ENCODE results near the gene GPR152. TPM values are rescaled to one million over a fixed set of nuclear protein-coding genes. Genes with fewer than 3 reads are reported as not detected.

The GPR152 gene
- total RNA-seq, 1 donor from 2014 or later = not detected

DNA sequence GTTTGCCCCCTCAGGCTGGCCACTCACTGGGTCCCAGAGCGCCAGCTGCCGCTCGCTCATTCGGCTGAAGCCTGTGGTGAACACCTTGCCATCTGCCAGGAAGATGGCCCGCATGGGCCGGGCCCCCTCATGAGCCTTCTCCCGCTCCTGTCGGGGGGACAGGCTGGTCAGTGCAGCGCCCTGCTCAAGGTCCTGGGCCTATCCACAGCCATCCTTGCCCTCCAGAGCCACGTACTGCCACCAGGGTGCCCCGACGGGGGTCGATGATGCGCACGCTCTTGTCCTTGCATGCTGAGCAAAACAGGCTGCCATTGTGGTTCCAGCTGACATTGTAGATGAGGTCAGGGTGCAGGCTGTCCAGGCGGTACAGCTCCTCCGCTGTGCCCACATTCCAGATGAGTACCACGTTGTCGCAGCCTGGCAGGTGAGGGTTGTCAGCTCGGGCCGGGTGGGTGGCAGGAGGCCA, 11.4 kb downstream of the GPR152 start:
- no peaks in the 10 kb centered on the region for H3K27me3 ChIP-seq (ENCODE audit: control insufficient read depth in 3 of 3, insufficient read depth in 3 of 3, low read length in 3 of 3)
- H3K27ac ChIP-seq (ENCODE audit: low read depth, low read length) = no peak overlapping the region
- H3K9me3 ChIP-seq (ENCODE audit: control insufficient read depth in 3 of 3, low read length in 3 of 3) = no peaks in the 10 kb centered on the region
- H3K4me1 ChIP-seq (ENCODE audit: control insufficient read depth in 3 of 3, insufficient read depth in 3 of 3, low read length in 3 of 3) = peaks cover 25 to 41% (median 32%) of the 10 kb centered on the region in 3 donors
- peaks cover 4 to 12% (median 7%) of the 10 kb centered on the region in 3 donors for H3K36me3 ChIP-seq (ENCODE audit: control insufficient read depth in 3 of 3, insufficient read depth in 3 of 3, low read length in 3 of 3)
- H3K9ac ChIP-seq (ENCODE audit: low read depth in 1 of 3, low read length in 3 of 3) = no peak overlapping the region
- no peak overlapping the region for H3K4me3 ChIP-seq (ENCODE audit: low read length in 3 of 3)

DNA sequence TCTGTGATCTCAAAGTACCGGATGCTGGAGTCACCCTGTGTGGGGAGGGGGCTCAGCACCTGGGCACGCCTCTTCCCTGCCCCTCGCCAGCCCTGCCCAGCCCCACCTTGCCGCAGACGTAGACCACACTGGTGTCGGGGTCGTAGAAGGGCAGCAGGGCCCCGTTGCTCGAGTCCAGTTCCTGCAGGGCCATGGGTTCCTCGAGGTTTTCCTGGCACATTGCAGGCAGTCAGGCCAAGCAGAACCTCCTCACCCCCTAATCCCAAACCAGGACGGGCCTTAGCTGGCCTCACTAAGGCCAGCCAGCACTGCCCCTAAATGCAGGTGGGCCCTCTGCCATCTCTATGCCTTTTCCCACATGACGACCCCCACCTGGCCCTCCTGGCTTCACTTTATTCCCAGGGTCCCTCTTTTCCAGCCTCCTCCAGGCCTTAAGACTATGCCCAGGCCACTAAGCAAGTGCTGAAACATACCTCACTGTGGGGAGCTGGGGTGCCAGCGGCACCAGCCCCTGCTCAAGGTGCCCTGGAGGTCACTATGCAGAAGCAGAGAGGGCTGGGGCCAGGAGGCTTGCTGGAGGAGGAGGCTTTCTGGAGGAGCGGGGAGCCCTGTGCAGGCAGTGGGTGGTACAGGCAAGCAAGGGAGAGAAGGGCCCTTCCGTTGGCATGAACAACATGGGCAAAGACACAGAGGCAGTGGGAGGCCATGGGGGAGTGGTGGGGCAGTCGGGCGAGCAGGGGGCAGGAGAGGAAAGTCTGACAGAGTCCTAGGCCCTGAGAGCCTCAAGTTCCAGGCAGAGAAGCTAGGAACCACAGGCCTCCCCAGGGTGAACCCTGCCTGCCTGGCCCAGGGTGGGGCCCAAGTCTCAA, 12.1 kb downstream of the GPR152 start:
- no peaks in the 10 kb centered on the region for H3K27me3 ChIP-seq (ENCODE audit: control insufficient read depth in 3 of 3, insufficient read depth in 3 of 3, low read length in 3 of 3)
- peaks cover 25 to 41% (median 32%) of the 10 kb centered on the region in 3 donors for H3K4me1 ChIP-seq (ENCODE audit: control insufficient read depth in 3 of 3, insufficient read depth in 3 of 3, low read length in 3 of 3)
- H3K9me3 ChIP-seq (ENCODE audit: control insufficient read depth in 3 of 3, low read length in 3 of 3) = no peaks in the 10 kb centered on the region
- peak overlapping the region; percentile 51 for H3K27ac ChIP-seq (ENCODE audit: low read depth, low read length)
- peaks cover 4 to 17% (median 12%) of the 10 kb centered on the region in 3 donors for H3K36me3 ChIP-seq (ENCODE audit: control insufficient read depth in 3 of 3, insufficient read depth in 3 of 3, low read length in 3 of 3)
- peak overlapping the region in 1 of 3 donors; percentile 57 for H3K9ac ChIP-seq (ENCODE audit: low read depth in 1 of 3, low read length in 3 of 3)
- H3K4me3 ChIP-seq (ENCODE audit: low read length in 3 of 3) = no peak overlapping the region

DNA sequence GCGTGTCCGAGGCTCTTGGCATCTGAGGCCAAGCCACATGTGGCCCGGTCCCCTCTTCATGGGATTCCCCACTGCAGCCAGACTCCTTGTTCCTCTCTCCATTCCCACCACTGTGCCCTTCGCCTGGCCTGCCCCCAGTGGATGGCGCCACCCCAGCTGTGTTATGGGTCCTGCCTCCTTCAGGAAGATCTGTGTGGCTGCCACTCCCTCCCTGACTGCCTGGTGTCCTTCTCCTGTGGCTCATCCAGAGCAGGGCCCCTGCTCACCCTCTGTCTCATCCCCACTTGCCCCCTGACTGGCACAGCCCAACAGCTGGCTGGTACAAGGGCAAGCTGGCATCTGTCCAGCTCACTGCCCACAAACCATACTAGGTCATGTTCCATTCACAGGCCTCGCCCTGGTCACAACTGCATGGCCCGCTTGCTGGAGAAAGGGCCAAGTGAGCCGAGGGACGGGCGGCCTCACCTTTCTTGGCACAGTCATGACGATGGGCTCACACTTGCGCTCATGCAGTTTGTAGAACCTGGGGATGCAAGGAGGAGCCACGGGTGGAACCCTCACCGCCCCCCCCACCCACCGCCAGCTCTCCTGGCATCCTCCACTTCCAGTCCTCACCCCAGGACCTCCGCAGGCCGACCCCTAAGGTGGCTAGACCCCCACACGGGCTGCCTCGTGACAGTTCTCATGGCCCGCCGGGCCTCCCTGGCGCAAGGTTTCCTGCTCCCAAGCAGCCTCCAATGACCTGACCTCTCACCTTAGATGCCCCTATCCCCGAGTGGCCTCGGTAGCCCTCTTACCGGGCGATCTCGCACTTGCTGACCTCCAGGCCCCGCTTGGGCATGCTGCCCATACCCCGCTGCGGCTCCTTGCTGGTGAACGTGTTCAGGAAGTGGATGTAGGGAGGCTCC, 13.0 kb downstream of the GPR152 start:
- Histone ChIP-seq H3K4me3 (ENCODE audit: low read length in 3 of 3) (no peak overlapping the region), H3K4me1 (ENCODE audit: control insufficient read depth in 3 of 3, insufficient read depth in 3 of 3, low read length in 3 of 3) (peaks cover 25 to 41% (median 32%) of the 10 kb centered on the region in 3 donors), H3K27me3 (ENCODE audit: control insufficient read depth in 3 of 3, insufficient read depth in 3 of 3, low read length in 3 of 3) (no peaks in the 10 kb centered on the region), H3K9me3 (ENCODE audit: control insufficient read depth in 3 of 3, low read length in 3 of 3) (no peaks in the 10 kb centered on the region), H3K36me3 (ENCODE audit: control insufficient read depth in 3 of 3, insufficient read depth in 3 of 3, low read length in 3 of 3) (peaks cover 6 to 24% (median 18%) of the 10 kb centered on the region in 3 donors), H3K9ac (ENCODE audit: low read depth in 1 of 3, low read length in 3 of 3) (peak overlapping the region in 2 of 3 donors; percentile 45 to 50), H3K27ac (ENCODE audit: low read depth, low read length) (peak overlapping the region; percentile 51)

DNA sequence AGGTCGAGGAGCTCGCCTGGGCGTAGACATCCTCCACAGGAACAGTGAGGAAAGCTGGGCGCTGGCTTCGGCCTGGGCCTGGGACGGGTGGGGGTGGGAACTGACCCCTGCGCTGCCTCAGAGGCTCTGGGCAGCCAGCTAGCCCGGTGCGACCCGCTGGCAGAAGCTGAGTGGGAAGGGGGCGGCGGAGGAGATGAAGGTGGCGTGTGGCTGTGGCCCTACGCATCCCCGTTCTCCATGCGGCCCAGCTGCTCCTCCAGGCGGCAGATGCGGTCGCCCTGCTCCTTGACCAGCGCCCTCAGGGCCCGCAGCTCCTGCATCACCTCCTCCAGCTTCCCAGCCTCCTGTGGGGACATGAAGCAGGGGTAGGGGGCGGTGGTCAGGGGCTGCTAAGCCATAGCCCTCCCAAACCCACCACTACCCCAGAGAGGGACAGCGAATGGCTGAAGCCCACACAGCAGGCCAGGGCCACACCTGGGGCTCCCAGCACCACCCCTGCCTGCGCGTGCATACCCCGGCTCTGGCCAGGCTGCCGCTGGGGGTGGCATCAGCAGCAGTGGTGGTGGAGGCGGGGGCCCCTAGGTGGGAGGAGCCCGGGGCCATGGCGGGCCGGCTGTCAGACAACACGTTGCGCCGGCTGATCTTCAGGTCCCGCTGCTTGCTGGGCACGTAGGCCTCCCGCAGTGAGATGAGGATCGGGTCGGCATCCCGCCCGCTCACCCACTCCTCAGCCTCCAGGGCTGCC, 14.2 kb downstream of the GPR152 start:
- Histone ChIP-seq H3K4me1 (ENCODE audit: control insufficient read depth in 3 of 3, insufficient read depth in 3 of 3, low read length in 3 of 3) (peaks cover 25 to 41% (median 32%) of the 10 kb centered on the region in 3 donors), H3K27ac (ENCODE audit: low read depth, low read length) (no peak overlapping the region), H3K36me3 (ENCODE audit: control insufficient read depth in 3 of 3, insufficient read depth in 3 of 3, low read length in 3 of 3) (peaks cover 19 to 37% (median 30%) of the 10 kb centered on the region in 3 donors), H3K4me3 (ENCODE audit: low read length in 3 of 3) (no peak overlapping the region), H3K27me3 (ENCODE audit: control insufficient read depth in 3 of 3, insufficient read depth in 3 of 3, low read length in 3 of 3) (no peaks in the 10 kb centered on the region), H3K9me3 (ENCODE audit: control insufficient read depth in 3 of 3, low read length in 3 of 3) (no peaks in the 10 kb centered on the region), H3K9ac (ENCODE audit: low read depth in 1 of 3, low read length in 3 of 3) (no peak overlapping the region)

DNA sequence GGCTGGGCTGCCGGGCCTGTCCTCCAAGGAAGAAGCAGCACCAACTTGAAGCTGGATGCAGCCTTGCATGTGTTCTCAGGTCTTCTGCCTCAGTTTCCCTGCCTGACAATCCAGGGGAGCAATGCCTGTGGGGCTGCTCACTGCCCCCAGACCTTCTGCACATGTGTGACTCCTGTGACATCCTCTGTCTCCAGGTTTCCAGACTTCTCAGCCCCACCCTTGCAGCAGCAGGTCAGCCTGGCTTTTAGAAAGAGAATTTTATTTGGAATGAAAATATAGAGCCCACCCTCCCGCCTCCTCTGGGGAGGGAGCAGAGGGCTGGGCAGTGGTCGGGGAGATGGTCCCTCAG, 14.7 kb downstream of the GPR152 start:
- no peak overlapping the region for H3K4me3 ChIP-seq (ENCODE audit: low read length in 3 of 3)
- no peaks in the 10 kb centered on the region for H3K9me3 ChIP-seq (ENCODE audit: control insufficient read depth in 3 of 3, low read length in 3 of 3)
- no peaks in the 10 kb centered on the region for H3K27me3 ChIP-seq (ENCODE audit: control insufficient read depth in 3 of 3, insufficient read depth in 3 of 3, low read length in 3 of 3)
- peaks cover 23 to 38% (median 30%) of the 10 kb centered on the region in 3 donors for H3K4me1 ChIP-seq (ENCODE audit: control insufficient read depth in 3 of 3, insufficient read depth in 3 of 3, low read length in 3 of 3)
- H3K36me3 ChIP-seq (ENCODE audit: control insufficient read depth in 3 of 3, insufficient read depth in 3 of 3, low read length in 3 of 3) = peaks cover 24 to 42% (median 35%) of the 10 kb centered on the region in 3 donors
- no peak overlapping the region for H3K27ac ChIP-seq (ENCODE audit: low read depth, low read length)
- no peak overlapping the region for H3K9ac ChIP-seq (ENCODE audit: low read depth in 1 of 3, low read length in 3 of 3)

DNA sequence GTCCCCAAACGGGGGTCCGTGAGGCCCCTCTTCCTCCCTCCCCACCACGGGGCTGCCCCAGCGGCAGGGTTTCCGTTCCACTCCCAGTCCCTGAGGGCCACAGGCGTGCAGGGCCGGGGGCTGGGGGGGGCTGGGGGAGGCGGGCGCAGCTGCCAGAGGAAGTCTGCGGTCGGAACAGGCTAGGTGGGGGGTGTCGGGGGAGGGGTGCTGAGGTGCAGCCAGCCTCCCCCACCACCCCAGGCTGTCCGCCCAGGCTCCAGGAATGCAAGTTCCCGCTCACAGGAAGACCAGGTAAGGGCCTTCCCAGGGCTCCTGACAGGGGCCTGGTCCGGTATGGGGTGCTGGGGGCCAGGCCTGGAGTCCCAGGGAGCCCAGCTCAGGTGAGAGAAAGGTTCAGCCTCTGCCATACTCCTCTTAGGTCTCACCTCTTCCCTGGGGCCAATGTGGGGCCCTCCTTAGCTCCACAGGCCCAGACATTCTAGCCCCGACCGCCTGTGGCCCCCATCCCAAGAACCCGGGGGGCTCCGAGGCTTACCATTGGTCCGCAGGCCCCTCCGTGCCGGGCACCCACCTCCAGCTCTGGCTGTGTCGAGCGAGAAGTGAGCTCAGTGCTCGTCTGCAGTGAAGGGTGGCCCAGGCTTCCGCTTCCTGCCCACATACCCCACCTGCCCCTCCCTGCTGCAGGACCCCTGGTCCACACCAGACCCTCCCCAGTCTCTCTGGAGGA, 15.3 kb downstream of the GPR152 start, which contains the start of gene PTPRCAP:
Gene PTPRCAP, minus strand, starts transcription at position 601 of the 727 bp plus-strand sequence. Its CDS starts 63 bp downstream, at position 538.
- Histone ChIP-seq H3K4me1 (ENCODE audit: control insufficient read depth in 3 of 3, insufficient read depth in 3 of 3, low read length in 3 of 3) (peaks cover 18 to 33% (median 25%) of the 10 kb centered on the region in 3 donors), H3K4me3 (ENCODE audit: low read length in 3 of 3) (no peak within 1 kb of the TSS), H3K9me3 (ENCODE audit: control insufficient read depth in 3 of 3, low read length in 3 of 3) (no peaks in the 10 kb centered on the region), H3K9ac (ENCODE audit: low read depth in 1 of 3, low read length in 3 of 3) (peak within 1 kb of the TSS in 1 of 3 donors; percentile 33), H3K27me3 (ENCODE audit: control insufficient read depth in 3 of 3, insufficient read depth in 3 of 3, low read length in 3 of 3) (no peaks in the 10 kb centered on the region), H3K36me3 (ENCODE audit: control insufficient read depth in 3 of 3, insufficient read depth in 3 of 3, low read length in 3 of 3) (peaks cover 29 to 46% (median 40%) of the 10 kb centered on the region in 3 donors), H3K27ac (ENCODE audit: low read depth, low read length) (no peak within 1 kb of the TSS)

DNA sequence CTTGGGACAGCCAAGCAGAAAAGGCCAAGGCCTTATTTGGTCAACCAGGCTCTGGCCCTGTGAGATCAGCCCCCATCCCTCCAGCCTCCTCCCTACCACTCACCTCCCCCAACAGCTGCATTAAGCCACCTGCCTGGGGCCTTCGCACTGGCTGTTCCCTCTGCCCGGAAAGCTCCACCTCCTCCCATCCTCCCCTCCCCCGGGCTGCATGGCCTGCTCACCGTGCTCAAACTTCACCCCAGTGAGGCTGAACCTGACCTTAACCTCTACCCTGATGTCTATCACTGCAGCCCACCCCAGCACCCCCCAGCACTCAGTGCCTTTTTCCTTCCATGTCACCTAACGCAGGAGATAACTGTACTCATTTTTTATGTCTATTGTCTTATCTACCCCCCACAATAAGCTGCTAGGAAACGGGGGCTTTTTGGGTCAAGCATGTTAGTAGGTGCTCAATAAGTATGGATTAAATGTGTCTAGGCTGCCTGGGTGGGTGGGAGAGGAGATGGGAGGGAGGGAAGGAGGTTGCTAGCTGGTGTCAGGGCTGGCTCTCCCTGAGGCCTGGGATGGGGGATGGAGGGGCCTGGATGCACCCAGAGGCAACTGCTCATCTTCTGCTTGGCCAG, 16.0 kb downstream of the GPR152 start:
- Histone ChIP-seq H3K4me3 (ENCODE audit: low read length in 3 of 3) (no peak overlapping the region), H3K36me3 (ENCODE audit: control insufficient read depth in 3 of 3, insufficient read depth in 3 of 3, low read length in 3 of 3) (peaks cover 36 to 47% (median 46%) of the 10 kb centered on the region in 3 donors)

DNA sequence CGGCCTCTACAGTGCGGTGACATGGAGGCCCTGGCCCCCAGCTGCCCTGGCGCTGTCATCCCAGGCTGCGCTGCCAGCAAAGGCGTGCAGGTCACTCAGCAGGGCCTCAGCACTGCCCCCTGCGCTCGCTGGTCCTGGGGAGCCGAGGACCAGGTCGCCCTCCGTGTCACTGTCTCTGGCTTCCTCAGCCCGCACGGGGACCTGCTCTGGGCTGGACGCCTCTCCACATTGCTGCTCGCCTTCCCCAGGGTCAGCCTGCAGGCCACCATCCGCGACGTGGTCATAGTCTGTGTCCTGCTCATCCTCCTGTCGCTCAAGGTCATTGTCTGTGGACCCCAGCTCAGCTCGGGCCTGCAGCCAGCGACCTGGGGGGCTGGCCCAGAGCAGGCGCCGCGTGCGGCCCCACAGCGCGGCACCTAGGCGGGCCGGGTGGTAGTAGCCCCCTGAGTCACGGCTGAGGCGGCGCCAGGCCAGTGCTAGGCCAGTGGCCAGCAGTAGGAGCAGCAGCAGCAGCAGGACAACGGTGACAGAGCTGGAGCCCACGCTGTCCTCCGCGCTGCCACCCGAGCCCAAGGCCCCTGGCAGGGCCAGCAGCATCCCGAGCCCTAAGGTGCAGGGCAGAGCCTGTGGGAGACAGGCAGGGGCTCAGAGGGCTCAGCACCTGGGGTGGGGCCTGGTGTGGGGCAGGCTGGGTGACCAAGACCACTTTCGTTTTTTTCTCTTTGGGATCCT, 16.6 kb downstream of the GPR152 start:
- Histone ChIP-seq H3K4me1 (ENCODE audit: control insufficient read depth in 3 of 3, insufficient read depth in 3 of 3, low read length in 3 of 3) (peaks cover 10 to 26% (median 20%) of the 10 kb centered on the region in 3 donors), H3K4me3 (ENCODE audit: low read length in 3 of 3) (no peak overlapping the region), H3K9me3 (ENCODE audit: control insufficient read depth in 3 of 3, low read length in 3 of 3) (no peaks in the 10 kb centered on the region), H3K27me3 (ENCODE audit: control insufficient read depth in 3 of 3, insufficient read depth in 3 of 3, low read length in 3 of 3) (no peaks in the 10 kb centered on the region), H3K36me3 (ENCODE audit: control insufficient read depth in 3 of 3, insufficient read depth in 3 of 3, low read length in 3 of 3) (peaks cover 37 to 52% (median 48%) of the 10 kb centered on the region in 3 donors), H3K9ac (ENCODE audit: low read depth in 1 of 3, low read length in 3 of 3) (peak overlapping the region in 1 of 3 donors; percentile 45), H3K27ac (ENCODE audit: low read depth, low read length) (peak overlapping the region; percentile 19)

More for the DNA sequence above, 16.0 kb downstream of the GPR152 start:
- Histone ChIP-seq H3K9me3 (ENCODE audit: control insufficient read depth in 3 of 3, low read length in 3 of 3) (no peaks in the 10 kb centered on the region), H3K9ac (ENCODE audit: low read depth in 1 of 3, low read length in 3 of 3) (peak overlapping the region in 1 of 3 donors; percentile 33), H3K4me1 (ENCODE audit: control insufficient read depth in 3 of 3, insufficient read depth in 3 of 3, low read length in 3 of 3) (peaks cover 14 to 28% (median 20%) of the 10 kb centered on the region in 3 donors), H3K27me3 (ENCODE audit: control insufficient read depth in 3 of 3, insufficient read depth in 3 of 3, low read length in 3 of 3) (no peaks in the 10 kb centered on the region), H3K27ac (ENCODE audit: low read depth, low read length) (peak overlapping the region; percentile 19)
